ENCODE measurements around the gene RER1. TPM values are rescaled to one million over a fixed set of nuclear protein-coding genes. Genes with fewer than 3 reads are reported as not detected.

Gene RER1
- polyA plus RNA-seq, 4 donors, result 108 to 124 (median 121) TPM

GRCh38 chr1:2353551-2354438 is 37.8 kb upstream of the RER1 start:
- no peak for DNase-seq (ENCODE audit: low read depth in 4 of 4, low spot score in 2 of 4)

GRCh38 chr1:2354511-2355372 is 36.9 kb upstream of the RER1 start:
- no peak for DNase-seq (ENCODE audit: low read depth in 4 of 4, low spot score in 2 of 4)

- DNase-seq (ENCODE audit: low read depth in 4 of 4, low spot score in 2 of 4), result no peak
These were observed 36.0 kb upstream of the RER1 start for GRCh38 chr1:2355373-2356261.

- no peak for DNase-seq (ENCODE audit: low read depth in 4 of 4, low spot score in 2 of 4)
These were observed 35.2 kb upstream of the RER1 start for GRCh38 chr1:2356401-2356800.

GRCh38 chr1:2356911-2357845 is 34.5 kb upstream of the RER1 start:
- no peak for DNase-seq (ENCODE audit: low read depth in 4 of 4, low spot score in 2 of 4)

GRCh38 chr1:2358072-2358471 is 33.6 kb upstream of the RER1 start:
- DNase-seq (ENCODE audit: low read depth in 4 of 4, low spot score in 2 of 4), result no peak

- DNase-seq (ENCODE audit: low read depth in 4 of 4, low spot score in 2 of 4), result no peak
These were observed 32.7 kb upstream of the RER1 start for GRCh38 chr1:2358651-2359640.

GRCh38 chr1:2360588-2361364 is 30.9 kb upstream of the RER1 start:
- DNase-seq (ENCODE audit: low read depth in 4 of 4, low spot score in 2 of 4), result no peak

- no peak for DNase-seq (ENCODE audit: low read depth in 4 of 4, low spot score in 2 of 4)
These were observed 27.7 kb upstream of the RER1 start for GRCh38 chr1:2363847-2364513.

- DNase-seq (ENCODE audit: low read depth in 4 of 4, low spot score in 2 of 4), result no peak
These were observed 23.4 kb upstream of the RER1 start for GRCh38 chr1:2368053-2368744.

- no peak for DNase-seq (ENCODE audit: low read depth in 4 of 4, low spot score in 2 of 4)
These were observed 18.8 kb upstream of the RER1 start for GRCh38 chr1:2372551-2373490.

GRCh38 chr1:2373551-2374251 is 17.9 kb upstream of the RER1 start:
- DNase-seq (ENCODE audit: low read depth in 4 of 4, low spot score in 2 of 4), result no peak

GRCh38 chr1:2374252-2375155 is 17.1 kb upstream of the RER1 start:
- no peak for DNase-seq (ENCODE audit: low read depth in 4 of 4, low spot score in 2 of 4)

All from left renal cortex interstitium (tissue), 4 donors.